ENCODE measurements around the gene NWD2.

DNA sequence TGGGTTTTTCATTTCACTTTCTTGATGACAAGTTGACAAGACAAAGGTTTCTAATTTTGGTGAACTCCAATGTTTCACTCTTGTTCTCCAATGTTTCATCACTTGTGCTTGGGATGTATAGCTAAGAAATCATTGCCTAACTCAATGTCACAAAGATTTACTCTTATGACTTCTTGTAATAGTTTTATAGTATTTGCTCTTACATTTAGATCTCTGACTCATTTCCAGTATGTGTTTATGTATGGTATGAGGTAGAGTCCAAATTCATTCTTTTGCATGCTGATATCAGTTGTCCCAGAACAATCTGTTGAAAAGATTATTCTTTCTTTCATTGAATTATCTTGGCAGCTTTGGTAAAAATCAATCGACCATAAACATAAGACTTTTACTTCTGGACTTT, 12.2 kb upstream of the NWD2 start:
- TF ChIP-seq ZNF830 (tag by site-specific recombination; IDR thresholded peaks at IDR 0.05; ENCODE audit: low read depth) (no peak), ZFP69B (tag by site-specific recombination; IDR thresholded peaks at IDR 0.05) (no peak)
- TF ChIP-seq, protein P1, sequence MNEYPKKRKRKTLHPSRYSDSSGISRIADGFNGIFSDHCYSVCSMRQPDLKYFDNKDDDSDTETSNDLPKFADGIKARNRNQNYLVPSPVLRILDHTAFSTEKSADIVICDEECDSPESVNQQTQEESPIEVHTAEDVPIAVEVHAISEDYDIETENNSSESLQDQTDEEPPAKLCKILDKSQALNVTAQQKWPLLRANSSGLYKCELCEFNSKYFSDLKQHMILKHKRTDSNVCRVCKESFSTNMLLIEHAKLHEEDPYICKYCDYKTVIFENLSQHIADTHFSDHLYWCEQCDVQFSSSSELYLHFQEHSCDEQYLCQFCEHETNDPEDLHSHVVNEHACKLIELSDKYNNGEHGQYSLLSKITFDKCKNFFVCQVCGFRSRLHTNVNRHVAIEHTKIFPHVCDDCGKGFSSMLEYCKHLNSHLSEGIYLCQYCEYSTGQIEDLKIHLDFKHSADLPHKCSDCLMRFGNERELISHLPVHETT (tag by site-specific recombination; IDR thresholded peaks at IDR 0.05): no peak
